ENCODE results near the gene AGXT. TPM values are rescaled to one million over a fixed set of nuclear protein-coding genes. Genes with fewer than 3 reads are reported as not detected.

Gene AGXT
- total and polyA plus RNA-seq, 4 donors, result 254 to 1,572 (median 1,428) TPM

- Histone ChIP-seq H3K27ac (ENCODE audit: low read depth in 1 of 2, low read length in 2 of 2) (no peak overlapping the region), H3K9me3 (ENCODE audit: control insufficient read depth in 4 of 4, low read length in 3 of 4) (no peaks in the 10 kb centered on the region), H3K4me3 (ENCODE audit: low read depth in 1 of 3, low read length in 3 of 3) (no peak overlapping the region), H3K27me3 (ENCODE audit: control insufficient read depth in 4 of 4, insufficient read depth in 4 of 4, low read length in 3 of 4) (no peaks in the 10 kb centered on the region), H3K36me3 (ENCODE audit: control insufficient read depth in 4 of 4, insufficient read depth in 3 of 4, low read depth in 1 of 4, low read length in 3 of 4) (no peaks in the 10 kb centered on the region), H3K4me1 (ENCODE audit: control insufficient read depth in 4 of 4, insufficient read depth in 4 of 4, low read length in 3 of 4) (peaks cover 0 to 17% (median 5%) of the 10 kb centered on the region in 4 donors), H3K9ac (ENCODE audit: low read depth in 1 of 2, low read length in 2 of 2) (no peak overlapping the region)
- TF ChIP-seq CTCF (IDR thresholded peaks at IDR 0.05; ENCODE audit: low read depth, low read length, missing input control) (no peak), FOXA2 (IDR thresholded peaks at IDR 0.05) (no peak), ATF3 (IDR thresholded peaks at IDR 0.05) (no peak), EGR1 (IDR thresholded peaks at IDR 0.05; ENCODE audit: low read depth in 2 of 2) (no peak), MAX (IDR thresholded peaks at IDR 0.05) (no peak), YY1 (IDR thresholded peaks at IDR 0.05) (no peak), ZBTB33 (IDR thresholded peaks at IDR 0.05) (no peak)
- no peak for DNase-seq (ENCODE audit: low spot score)
- WGBS, result 57% methylated on average over 25 of the region's 25 CpGs
Measured at GRCh38 chr2:240914645-240915525, 46.3 kb downstream of the AGXT start.

GRCh38 chr2:240915526-240916341, 47.1 kb downstream of the AGXT start:
- no peak overlapping the region for H3K27ac ChIP-seq (ENCODE audit: low read depth in 1 of 2, low read length in 2 of 2)
- DNase-seq (ENCODE audit: low spot score), result no peak
- WGBS, result 48% methylated on average over 34 of the region's 34 CpGs
- H3K9ac ChIP-seq (ENCODE audit: low read depth in 1 of 2, low read length in 2 of 2), result no peak overlapping the region
- peaks cover 0 to 17% (median 5%) of the 10 kb centered on the region in 4 donors for H3K4me1 ChIP-seq (ENCODE audit: control insufficient read depth in 4 of 4, insufficient read depth in 4 of 4, low read length in 3 of 4)
- no peak overlapping the region for H3K4me3 ChIP-seq (ENCODE audit: low read depth in 1 of 3, low read length in 3 of 3)
- no peaks in the 10 kb centered on the region for H3K27me3 ChIP-seq (ENCODE audit: control insufficient read depth in 4 of 4, insufficient read depth in 4 of 4, low read length in 3 of 4)
- no peaks in the 10 kb centered on the region for H3K36me3 ChIP-seq (ENCODE audit: control insufficient read depth in 4 of 4, insufficient read depth in 3 of 4, low read depth in 1 of 4, low read length in 3 of 4)
- no peak for TF ChIP-seq MAX (IDR thresholded peaks at IDR 0.05)
- no peak for TF ChIP-seq HNF4A (conservative IDR thresholded peaks at IDR 0.05)
- no peak for TF ChIP-seq TAF1 (conservative IDR thresholded peaks at IDR 0.05)
- TF ChIP-seq SP1 (IDR thresholded peaks at IDR 0.05), result no peak
- TF ChIP-seq REST (IDR thresholded peaks at IDR 0.05), result no peak
- TF ChIP-seq JUND (IDR thresholded peaks at IDR 0.05), result no peak
- TF ChIP-seq GABPA (IDR thresholded peaks at IDR 0.05 in 1 of 2, conservative IDR thresholded peaks at IDR 0.05 in 1 of 2), result no peak
- no peak for TF ChIP-seq ATF3 (IDR thresholded peaks at IDR 0.05)
- TF ChIP-seq NR2F2 (IDR thresholded peaks at IDR 0.05), result no peak
- TF ChIP-seq YY1 (IDR thresholded peaks at IDR 0.05), result no peak
- no peak for TF ChIP-seq EGR1 (IDR thresholded peaks at IDR 0.05; ENCODE audit: low read depth in 2 of 2)
- no peaks in the 10 kb centered on the region for H3K9me3 ChIP-seq (ENCODE audit: control insufficient read depth in 4 of 4, low read length in 3 of 4)
